WTC11 (cell line): ENCODE data around the gene FNDC3B. TPM values are rescaled to one million over a fixed set of nuclear protein-coding genes. Genes with fewer than 3 reads are reported as not detected.

Source experiments
- ATAC-seq: fragments of 200-7000 bp; cut with Tn5 transposase; 2 replicates; pipeline ENCODE4 v1.10.0; 2021; ENCODE audit warnings: mild to moderate bottlenecking, moderate library complexity
- CTCF ChIA-PET: fragments of 300-600 bp; sonication (Branson Sonifier 250); formaldehyde crosslinking; loops from one replicate; lab custom pipeline; 2021; ENCODE audit warnings: antibody characterized with exemption; lab: Charles Lee
- POLR2A ChIA-PET: fragments of 350-600 bp; sonication (Branson Sonifier 250); formaldehyde crosslinking; loops from one replicate; lab custom pipeline; 2021; ENCODE audit warnings: antibody characterized with exemption; lab: Charles Lee
- DNase-seq: peaks from one replicate; pipeline ENCODE4 v3.0.0; 2021; ENCODE audit warnings: low spot score
- H3K27ac Mint-ChIP-seq: 2 replicates; pipeline ENCODE4 v1.8.0; 2021; ENCODE audit warnings: mixed read lengths
- H3K27me3 Mint-ChIP-seq: 2 replicates; pipeline ENCODE4 v1.8.0; 2021; ENCODE audit warnings: low read depth, mild to moderate bottlenecking, moderate library complexity, mixed read lengths
- H3K36me3 Mint-ChIP-seq: 2 replicates; pipeline ENCODE4 v1.8.0; 2021; ENCODE audit warnings: mixed read lengths
- H3K4me1 Mint-ChIP-seq: 2 replicates; pipeline ENCODE4 v1.8.0; 2022; ENCODE audit warnings: mixed read lengths
- H3K4me3 Mint-ChIP-seq: 2 replicates; pipeline ENCODE4 v1.8.0; 2021; ENCODE audit warnings: mild to moderate bottlenecking, moderate library complexity, mixed read lengths
- H3K9me3 Mint-ChIP-seq: 2 replicates; pipeline ENCODE4 v1.8.0; 2021; ENCODE audit warnings: mixed read lengths
- AFF4 ChIP-seq: sonication (generic); formaldehyde crosslinking; IDR thresholded peaks from 2 replicates; pipeline ENCODE4 v1.8.1; 2023; ENCODE audit warnings: mild to moderate bottlenecking, missing genetic modification reagents, borderline replicate concordance
- ATF2 ChIP-seq: sonication (generic); formaldehyde crosslinking; IDR thresholded peaks from 2 replicates; pipeline ENCODE4 v1.8.1; 2022; ENCODE audit warnings: low read depth, missing genetic modification reagents, borderline replicate concordance
- ATF3 ChIP-seq: sonication (generic); formaldehyde crosslinking; conservative IDR thresholded peaks from 2 replicates; pipeline ENCODE4 v1.8.1; 2022; ENCODE audit warnings: mild to moderate bottlenecking, missing genetic modification reagents
- FOXJ3 ChIP-seq: sonication (generic); formaldehyde crosslinking; IDR thresholded peaks from 2 replicates; pipeline ENCODE4 v1.9.0; 2021; ENCODE audit warnings: missing genetic modification reagents, mild to moderate bottlenecking, borderline replicate concordance
- FOXP1 ChIP-seq: sonication (generic); formaldehyde crosslinking; IDR thresholded peaks from 2 replicates; pipeline ENCODE4 v1.8.0; 2022; ENCODE audit warnings: missing genetic modification reagents, mild to moderate bottlenecking, moderate library complexity, borderline replicate concordance
- GTF2I ChIP-seq: fragments of 250-450 bp; sonication (Bioruptor Pico); conservative IDR thresholded peaks from 2 replicates; pipeline ENCODE4 v1.4.0; 2021; ENCODE audit warnings: mild to moderate bottlenecking
- HMGA2 ChIP-seq: fragments of 250-450 bp; sonication (Bioruptor Pico); IDR thresholded peaks from 2 replicates; pipeline ENCODE4 v1.4.0; 2021; ENCODE audit warnings: mild to moderate bottlenecking, moderate library complexity
- HMGXB4 ChIP-seq: sonication (generic); formaldehyde crosslinking; IDR thresholded peaks from 2 replicates; pipeline ENCODE4 v1.8.1; 2023; ENCODE audit warnings: mild to moderate bottlenecking, moderate library complexity, missing genetic modification reagents
- PRRX2 ChIP-seq: fragments of 250-450 bp; sonication (Bioruptor Pico); IDR thresholded peaks from 2 replicates; pipeline ENCODE4 v1.8.0; 2021; ENCODE audit warnings: mild to moderate bottlenecking
- SP1 ChIP-seq: sonication (generic); formaldehyde crosslinking; conservative IDR thresholded peaks from 2 replicates; pipeline ENCODE4 v1.8.1; 2022; ENCODE audit warnings: missing genetic modification reagents
- TEAD1 ChIP-seq: sonication (generic); formaldehyde crosslinking; IDR thresholded peaks from 2 replicates; pipeline ENCODE4 v1.8.0; 2022; ENCODE audit warnings: mild to moderate bottlenecking, missing genetic modification reagents
- ZNF281 ChIP-seq: sonication (generic); formaldehyde crosslinking; IDR thresholded peaks from 2 replicates; pipeline ENCODE4 v1.8.0; 2023; ENCODE audit warnings: mild to moderate bottlenecking, missing genetic modification reagents
- ZNF396 ChIP-seq: fragments of 250-450 bp; sonication (Bioruptor Pico); IDR thresholded peaks from 2 replicates; pipeline ENCODE4 v1.8.0; 2021; ENCODE audit warnings: mild to moderate bottlenecking, moderate library complexity, borderline replicate concordance
- ZNF532 ChIP-seq: fragments of 250-450 bp; sonication (Bioruptor Pico); IDR thresholded peaks from 2 replicates; pipeline ENCODE4 v1.9.0; 2021; ENCODE audit warnings: mild to moderate bottlenecking, borderline replicate concordance
- total RNA-seq: library from RNA; stranded (reverse); gene quantifications from 3 replicates; pipeline ENCODE4 v1.2.3, GENCODE V29; 2021

The FNDC3B gene
- total RNA-seq, 1 experiment from 2014 or later, result 42.8 TPM

- Mint-ChIP-seq H3K4me1 (peaks cover 87% of the 10 kb centered on the region), H3K27me3 (no peaks in the 10 kb centered on the region), H3K36me3 (0 out of 2 replicates have a peak, but pooled peaks cover 4% of the 10 kb centered on the region), H3K9me3 (peaks cover 4% of the 10 kb centered on the region), H3K27ac (peak overlapping the region; percentile 77), H3K4me3 (no peak overlapping the region)
- TF ChIP-seq ATF3 (no peak), SP1 (CRISPR knock-in tag) (no peak), ZNF396 (CRISPR knock-in tag) (no peak), ZNF281 (CRISPR knock-in tag) (no peak)
- DNase-seq (no peak), ATAC-seq (no peak)
- POLR2A ChIA-PET, result no interaction called here
- CTCF ChIA-PET, result no interaction called here
These were observed 104.5 kb downstream of the FNDC3B start for GRCh38 chr3:172143739-172144497.

GRCh38 chr3:172144601-172145000 is 105.2 kb downstream of the FNDC3B start:
- peaks cover 86% of the 10 kb centered on the region for H3K4me1 Mint-ChIP-seq
- ChIA-PET CTCF (no interaction called here), POLR2A (no interaction called here)
- TF ChIP-seq FOXJ3, result no peak
- no peak for TF ChIP-seq HMGXB4
- TF ChIP-seq FOXP1 (CRISPR knock-in tag), result no peak
- TF ChIP-seq PRRX2, result no peak
- TF ChIP-seq ZNF532, result no peak
- TF ChIP-seq HMGA2 (CRISPR knock-in tag), result no peak
- no peak for DNase-seq
- peaks cover 4% of the 10 kb centered on the region for H3K9me3 Mint-ChIP-seq
- H3K36me3 Mint-ChIP-seq, result 0 out of 2 replicates have a peak, but pooled peaks cover 4% of the 10 kb centered on the region
- no peaks in the 10 kb centered on the region for H3K27me3 Mint-ChIP-seq
- ATAC-seq, result no peak
- H3K4me3 Mint-ChIP-seq, result no peak overlapping the region
- H3K27ac Mint-ChIP-seq, result no peak overlapping the region; the same call in 1 of the 2 replicates

GRCh38 chr3:172145031-172145686 is 105.8 kb downstream of the FNDC3B start:
- H3K27ac Mint-ChIP-seq, result peak overlapping the region; percentile 55
- DNase-seq (no peak), ATAC-seq (no peak)
- H3K4me3 Mint-ChIP-seq, result no peak overlapping the region
- H3K27me3 Mint-ChIP-seq, result no peaks in the 10 kb centered on the region
- POLR2A ChIA-PET, result no interaction called here
- H3K4me1 Mint-ChIP-seq, result peaks cover 84% of the 10 kb centered on the region
- H3K9me3 Mint-ChIP-seq, result peaks cover 4% of the 10 kb centered on the region
- 0 out of 2 replicates have a peak, but pooled peaks cover 4% of the 10 kb centered on the region for H3K36me3 Mint-ChIP-seq
- CTCF ChIA-PET, result no interaction called here
- TF ChIP-seq AFF4 (CRISPR knock-in tag), result no peak
- TF ChIP-seq TEAD1 (CRISPR knock-in tag), result no peak
- TF ChIP-seq GTF2I (CRISPR knock-in tag), result no peak
- TF ChIP-seq ATF2 (CRISPR knock-in tag), result no peak
